Nephron (organoid): ENCODE measurements around the gene TTC13.
"Not testable (repeated sequence)": the region's sequence is repeated elsewhere in the genome, so short reads cannot be mapped to it uniquely, and the experiment has no call there.

Source experiments
- H3K27ac Mint-ChIP-seq, 3 experiments: 2 replicates each; pipeline ENCODE4 v1.8.0; 2020; ENCODE audit warnings: mixed read lengths in 3 of 3, mild to moderate bottlenecking in 2 of 3, moderate library complexity in 1 of 3
- H3K27me3 Mint-ChIP-seq: 2 replicates; pipeline ENCODE4 v1.8.0; 2021; ENCODE audit warnings: low read depth, mild to moderate bottlenecking, moderate library complexity, mixed read lengths
- H3K36me3 Mint-ChIP-seq: 2 replicates; pipeline ENCODE4 v1.8.0; 2020; ENCODE audit warnings: low read depth, mixed read lengths
- H3K4me1 Mint-ChIP-seq: 2 replicates; pipeline ENCODE4 v1.8.0; 2020; ENCODE audit warnings: mixed read lengths
- H3K4me3 Mint-ChIP-seq, 3 experiments: 2 replicates each; pipeline ENCODE4 v1.8.0; 2020; ENCODE audit warnings: mild to moderate bottlenecking in 3 of 3, mixed read lengths in 3 of 3, moderate library complexity in 2 of 3
- H3K9me3 Mint-ChIP-seq: 2 replicates; pipeline ENCODE4 v1.8.0; 2020; ENCODE audit warnings: mixed read lengths
- TF ChIP-seq, protein P1 (sequence below), 3 experiments: fragments of 200-600 bp; sonication (generic); IDR thresholded peaks; one replicate each; pipeline ENCODE4 v1.5.0; 2021; ENCODE audit warnings: antibody characterized with exemption in 3 of 3; ENCODE audit not compliant: unreplicated experiment in 3 of 3

The TTC13 gene

GRCh38 chr1:231013391-231014015 is 34.8 kb upstream of the TTC13 start:
- H3K27me3 Mint-ChIP-seq = no peaks in the 10 kb centered on the region

GRCh38 chr1:231011963-231012362 is 33.3 kb upstream of the TTC13 start:
- no peak overlapping the region for H3K4me3 Mint-ChIP-seq
- TF ChIP-seq, protein P1, sequence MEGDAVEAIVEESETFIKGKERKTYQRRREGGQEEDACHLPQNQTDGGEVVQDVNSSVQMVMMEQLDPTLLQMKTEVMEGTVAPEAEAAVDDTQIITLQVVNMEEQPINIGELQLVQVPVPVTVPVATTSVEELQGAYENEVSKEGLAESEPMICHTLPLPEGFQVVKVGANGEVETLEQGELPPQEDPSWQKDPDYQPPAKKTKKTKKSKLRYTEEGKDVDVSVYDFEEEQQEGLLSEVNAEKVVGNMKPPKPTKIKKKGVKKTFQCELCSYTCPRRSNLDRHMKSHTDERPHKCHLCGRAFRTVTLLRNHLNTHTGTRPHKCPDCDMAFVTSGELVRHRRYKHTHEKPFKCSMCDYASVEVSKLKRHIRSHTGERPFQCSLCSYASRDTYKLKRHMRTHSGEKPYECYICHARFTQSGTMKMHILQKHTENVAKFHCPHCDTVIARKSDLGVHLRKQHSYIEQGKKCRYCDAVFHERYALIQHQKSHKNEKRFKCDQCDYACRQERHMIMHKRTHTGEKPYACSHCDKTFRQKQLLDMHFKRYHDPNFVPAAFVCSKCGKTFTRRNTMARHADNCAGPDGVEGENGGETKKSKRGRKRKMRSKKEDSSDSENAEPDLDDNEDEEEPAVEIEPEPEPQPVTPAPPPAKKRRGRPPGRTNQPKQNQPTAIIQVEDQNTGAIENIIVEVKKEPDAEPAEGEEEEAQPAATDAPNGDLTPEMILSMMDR (IDR thresholded peaks at IDR 0.05; ENCODE audit: unreplicated experiment in 3 of 3) = no peak
- no peaks in the 10 kb centered on the region for H3K27me3 Mint-ChIP-seq
- peaks cover 9% of the 10 kb centered on the region for H3K9me3 Mint-ChIP-seq
- no peaks in the 10 kb centered on the region for H3K4me1 Mint-ChIP-seq
- H3K27ac Mint-ChIP-seq = no peak overlapping the region
- no peaks in the 10 kb centered on the region for H3K36me3 Mint-ChIP-seq

More at GRCh38 chr1:231013391-231014015, 34.8 kb upstream of the TTC13 start:
- no peak overlapping the region for H3K4me3 Mint-ChIP-seq
- no peaks in the 10 kb centered on the region for H3K4me1 Mint-ChIP-seq
- peaks cover 6% of the 10 kb centered on the region for H3K36me3 Mint-ChIP-seq
- no peaks in the 10 kb centered on the region for H3K9me3 Mint-ChIP-seq
- H3K27ac Mint-ChIP-seq = no peak overlapping the region
- TF ChIP-seq, protein P1 (IDR thresholded peaks at IDR 0.05; ENCODE audit: unreplicated experiment in 3 of 3) = no peak

DNA sequence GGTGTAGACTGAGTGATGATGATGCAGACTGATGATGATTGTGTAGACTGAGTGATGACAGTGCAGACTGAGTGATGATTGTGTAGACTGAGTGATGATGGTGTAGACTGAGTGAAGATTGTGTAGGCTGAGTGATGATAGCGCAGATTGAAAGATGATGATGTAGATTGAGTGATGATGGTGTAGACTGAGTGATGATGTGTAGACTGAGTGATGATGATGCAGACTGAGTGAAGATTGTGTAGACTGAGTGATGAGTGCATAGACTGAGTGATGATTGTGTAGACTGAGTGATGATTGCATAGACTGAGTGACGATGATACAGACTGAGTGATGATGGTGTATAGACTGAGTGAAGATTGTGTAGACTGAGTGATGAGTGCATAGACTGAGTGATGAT is 32.7 kb upstream of the TTC13 start:
- no peaks in the 10 kb centered on the region for H3K4me1 Mint-ChIP-seq
- peaks cover 15% of the 10 kb centered on the region for H3K9me3 Mint-ChIP-seq
- TF ChIP-seq, protein P1 (IDR thresholded peaks at IDR 0.05; ENCODE audit: unreplicated experiment in 3 of 3) = no peak
- H3K36me3 Mint-ChIP-seq = no peaks in the 10 kb centered on the region
- no peak overlapping the region for H3K4me3 Mint-ChIP-seq
- no peaks in the 10 kb centered on the region for H3K27me3 Mint-ChIP-seq
- no peak overlapping the region for H3K27ac Mint-ChIP-seq

- H3K36me3 Mint-ChIP-seq = peaks cover 32% of the 10 kb centered on the region
- not testable (repeated sequence) for H3K4me3 Mint-ChIP-seq, H3K27ac Mint-ChIP-seq, H3K27me3 Mint-ChIP-seq, H3K4me1 Mint-ChIP-seq
- H3K9me3 Mint-ChIP-seq = peaks cover 51% of the 10 kb centered on the region
Measured at GRCh38 chr1:231007535-231007934, 28.9 kb upstream of the TTC13 start.

GRCh38 chr1:231001892-231002291 is 23.2 kb upstream of the TTC13 start:
- Mint-ChIP-seq H3K36me3 (peaks cover 58% of the 10 kb centered on the region), H3K27ac (no peak overlapping the region), H3K4me3 (no peak overlapping the region), H3K9me3 (peaks cover 47% of the 10 kb centered on the region), H3K4me1 (no peaks in the 10 kb centered on the region), H3K27me3 (no peaks in the 10 kb centered on the region)
- TF ChIP-seq, protein P1 (IDR thresholded peaks at IDR 0.05; ENCODE audit: unreplicated experiment in 3 of 3) = no peak

- Mint-ChIP-seq H3K4me1 (no peaks in the 10 kb centered on the region), H3K36me3 (peaks cover 64% of the 10 kb centered on the region), H3K27me3 (no peaks in the 10 kb centered on the region), H3K9me3 (peaks cover 35% of the 10 kb centered on the region), H3K27ac (no peak overlapping the region), H3K4me3 (no peak overlapping the region)
- TF ChIP-seq, protein P1 (IDR thresholded peaks at IDR 0.05; ENCODE audit: unreplicated experiment in 3 of 3) = no peak
Measured at GRCh38 chr1:231000639-231001038, 22.0 kb upstream of the TTC13 start.
